Loucy (cell line): ENCODE results near the gene CCDC13.

Experiments used
- CTCF ChIP-seq: fragments of 200-600 bp; sonication (generic); conservative IDR thresholded peaks from 2 replicates; pipeline ENCODE4 v1.5.1; 2014; ENCODE audit warnings: mild to moderate bottlenecking, antibody characterized with exemption, low read length
- EZH2phosphoT487 ChIP-seq: fragments of 200-600 bp; IDR thresholded peaks from 2 replicates; pipeline ENCODE4 v1.6.1; 2018; ENCODE audit warnings: antibody characterized with exemption, mild to moderate bottlenecking, moderate library complexity, borderline replicate concordance

- TF ChIP-seq EZH2phosphoT487 (no peak), CTCF (no peak)
These were observed 31.2 kb upstream of the CCDC13 start, which contains the start of gene HIGD1A for GRCh38 chr3:42804106-42804830.
